Vagina (tissue), 2 donors: ENCODE results near the gene IL11RA.

Source experiments
- CTCF ChIP-seq, 3 experiments: fragments of 450-650 bp in 2 of 3; fragments of 200-600 bp in 1 of 3; sonication (generic) in 1 of 3; IDR thresholded peaks; one replicate each; pipeline ENCODE4 v1.5.1; 2017 to 2019; ENCODE audit warnings: antibody characterized with exemption in 3 of 3, mild to moderate bottlenecking in 2 of 3, moderate library complexity in 2 of 3
- POLR2A ChIP-seq, 2 donors: fragments of 450-650 bp; IDR thresholded peaks; one replicate each; pipeline ENCODE4 v1.6.1; 2017; ENCODE audit warnings: antibody characterized with exemption in 2 of 2, mild to moderate bottlenecking in 2 of 2, moderate library complexity in 2 of 2

GRCh38 chr9:34685591-34685990, 33.6 kb downstream of the IL11RA start:
- TF ChIP-seq CTCF (IDR thresholded peaks at IDR 0.05), result no peak
- no peak for TF ChIP-seq POLR2A (IDR thresholded peaks at IDR 0.05)
